GM12891 (cell line): ENCODE measurements around the gene RSAD1.
"Not testable (repeated sequence)": the region's sequence is repeated elsewhere in the genome, so short reads cannot be mapped to it uniquely, and the experiment has no call there.

Source experiments
- DNase-seq: peaks from one replicate; pipeline ENCODE4 v3.0.0; 2011; ENCODE audit warnings: low spot score; ENCODE audit not compliant: insufficient read length
- FAIRE-seq: peaks from 2 replicates; lab custom pipeline; 2011; peaks lifted over from hg19 to GRCh38; lab: Jason Lieb, UNC
- PAX5 ChIP-seq: IDR thresholded peaks from 2 replicates; pipeline ENCODE4 v1.6.1; 2011; ENCODE audit warnings: low read length, moderate library complexity, mild to moderate bottlenecking; ENCODE audit not compliant: insufficient read depth, severe bottlenecking
- POLR2A ChIP-seq: IDR thresholded peaks from 2 replicates; pipeline ENCODE4 v1.6.1; 2011; ENCODE audit warnings: low read depth, low read length, control low read depth
- POLR2AphosphoS5 ChIP-seq: IDR thresholded peaks from 2 replicates; pipeline ENCODE4 v1.6.1; 2011; ENCODE audit warnings: low read depth, low read length, control low read depth
- POU2F2 ChIP-seq: IDR thresholded peaks from 2 replicates; pipeline ENCODE4 v1.6.1; 2011; ENCODE audit warnings: low read depth, mild to moderate bottlenecking, control low read depth, low read length, moderate library complexity
- SPI1 ChIP-seq: IDR thresholded peaks from 2 replicates; pipeline ENCODE4 v1.6.1; 2011; ENCODE audit warnings: low read depth, low read length, control low read depth
- TAF1 ChIP-seq: IDR thresholded peaks from 2 replicates; pipeline ENCODE4 v1.6.1; 2011; ENCODE audit warnings: low read depth, low read length, control low read depth

RSAD1 gene

GRCh38 chr17:50467114-50467854, 11.4 kb upstream of the RSAD1 start:
- DNase-seq = no peak
- FAIRE-seq = no peak
- TF ChIP-seq POLR2A = no peak
- no peak for TF ChIP-seq SPI1
- TF ChIP-seq POU2F2 = no peak
- TF ChIP-seq TAF1 = no peak
- no peak for TF ChIP-seq PAX5
- TF ChIP-seq POLR2AphosphoS5 = no peak

GRCh38 chr17:50467855-50468303, 10.8 kb upstream of the RSAD1 start:
- FAIRE-seq (no peak), DNase-seq (no peak)
- TF ChIP-seq TAF1 (no peak), SPI1 (no peak), POLR2AphosphoS5 (no peak), POLR2A (no peak), PAX5 (no peak), POU2F2 (no peak)

- FAIRE-seq (peak; percentile 5), DNase-seq (no peak)
- TF ChIP-seq PAX5 (no peak), POU2F2 (no peak), POLR2A (no peak), SPI1 (no peak), TAF1 (no peak), POLR2AphosphoS5 (no peak)
Measured at GRCh38 chr17:50468304-50469207, 10.1 kb upstream of the RSAD1 start, which contains the start of gene CHAD. Gene CHAD, minus strand, starts transcription at chr17:50468880. Its CDS starts 67 bp downstream, at chr17:50468813.

GRCh38 chr17:50469208-50469605, 9.5 kb upstream of the RSAD1 start:
- no peak for FAIRE-seq
- DNase-seq = no peak
- TF ChIP-seq SPI1 = no peak
- no peak for TF ChIP-seq POU2F2
- TF ChIP-seq TAF1 = no peak
- no peak for TF ChIP-seq POLR2AphosphoS5
- no peak for TF ChIP-seq POLR2A
- TF ChIP-seq PAX5 = no peak

- TF ChIP-seq PAX5 = no peak
- no peak for TF ChIP-seq POU2F2
- no peak for TF ChIP-seq POLR2AphosphoS5
- no peak for TF ChIP-seq POLR2A
- TF ChIP-seq TAF1 = no peak
- no peak for TF ChIP-seq SPI1
- no peak for FAIRE-seq
- no peak for DNase-seq
Measured at GRCh38 chr17:50469671-50470305, 8.9 kb upstream of the RSAD1 start.

- DNase-seq (no peak), FAIRE-seq (no peak)
- TF ChIP-seq SPI1 = no peak
- no peak for TF ChIP-seq POLR2AphosphoS5
- TF ChIP-seq POU2F2 = no peak
- TF ChIP-seq POLR2A = no peak
- no peak for TF ChIP-seq TAF1
- no peak for TF ChIP-seq PAX5
Measured at GRCh38 chr17:50470426-50470825, 8.2 kb upstream of the RSAD1 start.

GRCh38 chr17:50471009-50471905, 7.4 kb upstream of the RSAD1 start:
- TF ChIP-seq POLR2A = no peak
- TF ChIP-seq SPI1 = no peak
- no peak for TF ChIP-seq POU2F2
- TF ChIP-seq TAF1 = no peak
- no peak for TF ChIP-seq POLR2AphosphoS5
- TF ChIP-seq PAX5 = no peak
- FAIRE-seq (no peak), DNase-seq (no peak)

GRCh38 chr17:50472286-50472685, 6.4 kb upstream of the RSAD1 start:
- FAIRE-seq (no peak), DNase-seq (no peak)
- TF ChIP-seq POLR2A = no peak
- TF ChIP-seq PAX5 = no peak
- TF ChIP-seq TAF1 = no peak
- TF ChIP-seq POLR2AphosphoS5 = no peak
- TF ChIP-seq POU2F2 = no peak
- no peak for TF ChIP-seq SPI1

GRCh38 chr17:50472761-50473161, 5.9 kb upstream of the RSAD1 start:
- not testable (repeated sequence) for FAIRE-seq

More at GRCh38 chr17:50472761-50473161, 5.9 kb upstream of the RSAD1 start:
- DNase-seq = not testable (repeated sequence)
